NCI-H1694 (cell line): ENCODE results near the gene IL17B.

Experiments used
- DNase-seq: peaks from one replicate; lab custom pipeline; 2025; lab: John Stamatoyannopoulos, UW

IL17B gene

GRCh38 chr5:149414405-149415065 lies 35.4 kb upstream of the IL17B start:
- no peak for DNase-seq

DNA sequence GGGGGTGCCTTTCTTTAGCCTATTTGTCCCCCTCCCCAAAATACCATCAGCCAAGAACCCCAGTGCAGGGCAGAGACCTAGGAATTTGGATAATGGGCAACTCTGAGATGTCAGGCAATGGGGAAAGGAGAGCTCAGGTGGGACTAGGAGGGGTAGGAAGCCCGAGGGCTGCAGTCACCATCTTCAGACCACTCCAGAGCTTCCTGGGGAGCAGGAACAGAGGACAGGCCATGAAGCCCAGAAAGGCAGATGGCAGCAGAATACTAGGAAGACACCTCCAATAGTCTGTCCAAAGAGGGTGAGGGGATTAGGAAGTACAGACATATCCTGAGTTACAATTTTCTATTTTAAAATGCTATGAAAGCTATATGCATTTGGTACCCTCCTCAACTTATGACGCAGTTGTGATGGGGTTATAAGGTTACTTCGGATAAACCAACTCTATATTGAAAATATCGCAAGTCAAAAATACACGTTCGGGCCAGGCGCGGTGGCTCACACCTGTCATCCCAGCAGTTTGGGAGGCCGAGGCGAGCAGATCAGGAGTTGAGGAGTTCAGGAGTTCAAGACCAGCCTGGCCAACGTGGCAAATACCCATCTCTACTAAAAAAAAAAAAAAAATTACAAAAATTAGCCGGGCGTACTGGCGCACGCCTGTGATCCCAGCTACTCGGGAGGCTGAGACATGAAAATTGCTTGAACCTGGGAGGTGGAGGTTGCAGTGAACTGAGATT lies 34.6 kb upstream of the IL17B start:
- DNase-seq: no peak

- no peak for DNase-seq
Observed at GRCh38 chr5:149412783-149413476, 33.8 kb upstream of the IL17B start.

DNA sequence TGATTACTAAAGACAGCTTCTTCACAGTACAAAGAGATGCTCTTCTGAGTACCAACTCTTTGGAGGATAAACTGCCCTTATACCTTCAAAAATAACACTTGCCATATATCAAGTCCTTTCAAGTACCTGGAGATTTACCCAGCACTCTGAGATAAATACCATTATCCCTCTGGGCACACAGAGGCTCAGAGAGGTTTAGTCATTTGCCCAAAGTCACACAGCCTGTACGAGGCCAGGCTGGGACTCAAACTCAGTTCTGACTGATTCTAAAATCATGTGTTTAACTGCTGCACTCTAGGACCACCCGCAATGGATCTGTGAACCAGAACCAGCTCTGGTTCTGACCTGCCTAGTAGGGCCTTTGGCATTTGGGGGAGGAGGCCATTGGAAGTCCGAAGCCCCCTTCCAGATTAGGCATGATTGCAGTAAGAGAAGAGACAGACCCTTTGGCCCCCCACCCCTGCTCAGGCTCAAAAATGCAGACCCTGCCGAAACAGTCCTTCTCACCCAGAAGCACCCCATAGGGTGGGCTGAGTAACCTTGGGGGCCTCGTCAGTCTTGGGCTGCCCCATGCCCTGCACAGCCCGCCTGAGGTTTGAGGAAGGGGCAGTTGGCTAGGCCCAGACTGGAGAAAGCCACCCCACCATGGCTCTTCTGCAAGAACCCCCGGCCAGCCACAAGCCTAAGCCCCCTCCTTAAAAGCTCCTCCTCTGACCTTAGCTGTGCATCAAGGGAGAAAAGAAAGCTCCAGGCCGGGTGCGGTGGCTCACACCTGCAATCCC lies 32.8 kb upstream of the IL17B start:
- DNase-seq: no peak

- no peak for DNase-seq
Observed at GRCh38 chr5:149410721-149411432, 31.8 kb upstream of the IL17B start.

DNA sequence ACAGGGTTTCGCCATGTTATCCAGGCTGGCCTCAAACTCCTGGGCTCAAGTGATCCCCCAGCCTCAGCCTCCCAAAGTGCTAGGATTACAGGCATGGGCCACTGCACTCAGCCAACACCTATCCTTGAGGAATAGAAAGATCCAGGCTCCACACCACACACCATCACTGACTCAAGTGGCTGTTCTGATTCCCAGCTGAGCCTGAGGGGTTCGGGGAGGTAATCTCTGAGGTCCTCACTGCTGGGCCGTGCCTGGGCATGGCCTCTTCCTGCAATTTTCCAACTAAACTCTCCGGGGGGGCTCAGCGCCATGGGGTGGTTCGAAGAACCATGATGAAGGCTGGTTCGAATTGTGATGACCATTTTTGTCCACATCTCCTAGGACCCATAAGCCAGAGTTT lies 31.0 kb upstream of the IL17B start:
- no peak for DNase-seq

DNA sequence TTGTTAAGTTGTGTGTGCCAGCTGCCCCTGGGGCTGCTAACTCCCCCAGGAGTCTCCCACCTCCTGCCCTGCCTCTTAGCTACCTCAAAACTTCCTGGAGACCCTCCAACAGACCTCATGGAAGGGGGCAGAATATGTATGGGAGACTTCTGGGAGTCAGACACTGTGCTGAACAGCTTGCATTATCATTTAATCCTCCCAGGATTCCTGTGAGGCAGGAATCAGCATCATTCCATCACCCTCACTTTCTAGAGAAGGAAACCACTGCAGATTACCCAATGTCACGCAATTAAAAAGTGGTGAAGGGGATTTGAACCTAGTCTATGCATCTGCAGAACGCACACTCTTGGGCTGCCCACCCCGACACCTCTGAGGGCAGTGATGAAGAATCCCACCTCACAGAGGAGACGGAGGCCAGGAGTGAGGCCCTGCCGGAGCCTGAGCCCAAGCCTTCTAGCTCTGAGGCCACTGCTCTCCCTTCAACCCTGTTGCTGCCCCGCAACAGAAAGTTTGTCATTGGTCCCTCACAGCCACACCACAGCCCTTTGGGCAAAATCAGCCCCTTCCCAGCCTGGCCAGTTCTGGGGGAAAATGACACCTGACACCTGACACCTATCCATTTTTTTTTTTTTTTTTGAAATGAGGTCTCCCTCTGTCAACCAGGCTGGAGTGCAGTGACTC lies 30.3 kb upstream of the IL17B start:
- no peak for DNase-seq

- no peak for DNase-seq
Observed at GRCh38 chr5:149408252-149409099, 29.4 kb upstream of the IL17B start.

DNA sequence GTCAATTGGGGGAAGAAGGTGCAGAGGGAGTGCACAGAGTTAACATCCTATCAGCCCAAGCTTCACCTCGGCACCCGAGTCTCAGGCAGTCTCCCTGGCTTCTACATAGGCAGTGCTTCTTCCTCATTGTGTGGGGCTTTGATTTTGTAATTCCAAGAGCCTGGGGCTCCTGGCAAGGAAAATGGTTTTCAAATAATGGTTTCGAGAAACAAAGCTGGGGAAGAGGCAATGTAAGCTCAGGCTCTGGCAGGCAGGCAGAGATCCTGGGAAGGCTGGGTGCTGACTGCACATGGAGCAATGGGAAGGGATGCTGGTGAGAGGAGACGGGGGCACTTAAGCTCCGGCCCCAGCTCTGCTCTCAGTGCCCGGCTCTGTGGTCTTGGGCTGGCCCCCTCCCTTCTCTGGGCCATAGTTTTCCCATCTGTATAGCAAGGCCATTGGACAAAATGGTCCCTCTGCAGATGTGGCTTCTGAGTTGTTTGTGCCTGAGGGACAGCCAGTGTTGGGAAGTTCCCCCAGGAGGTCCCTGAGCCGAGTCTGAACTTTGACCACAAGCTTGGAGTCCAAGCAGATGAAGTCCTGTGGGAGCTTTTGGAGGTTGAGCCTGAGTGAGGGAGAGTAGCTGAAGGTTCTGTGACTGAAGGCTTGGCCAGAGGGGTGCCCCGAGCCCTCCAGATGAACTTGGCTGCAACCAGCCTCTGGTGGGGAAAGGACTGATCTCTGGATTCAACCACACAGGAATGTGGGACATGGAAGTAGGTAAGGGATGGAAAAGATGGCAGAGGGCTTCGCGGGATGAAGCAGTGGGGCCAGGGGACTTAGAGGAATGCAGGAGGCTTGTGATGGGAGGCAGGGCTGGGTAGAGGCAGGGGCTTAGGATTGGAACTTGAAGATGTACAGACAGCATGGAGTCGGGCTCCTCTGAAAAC lies 28.5 kb upstream of the IL17B start:
- DNase-seq: no peak

GRCh38 chr5:149406979-149407306 lies 27.9 kb upstream of the IL17B start:
- DNase-seq: no peak

- no peak for DNase-seq
Observed at GRCh38 chr5:149406203-149406978, 27.3 kb upstream of the IL17B start.

DNA sequence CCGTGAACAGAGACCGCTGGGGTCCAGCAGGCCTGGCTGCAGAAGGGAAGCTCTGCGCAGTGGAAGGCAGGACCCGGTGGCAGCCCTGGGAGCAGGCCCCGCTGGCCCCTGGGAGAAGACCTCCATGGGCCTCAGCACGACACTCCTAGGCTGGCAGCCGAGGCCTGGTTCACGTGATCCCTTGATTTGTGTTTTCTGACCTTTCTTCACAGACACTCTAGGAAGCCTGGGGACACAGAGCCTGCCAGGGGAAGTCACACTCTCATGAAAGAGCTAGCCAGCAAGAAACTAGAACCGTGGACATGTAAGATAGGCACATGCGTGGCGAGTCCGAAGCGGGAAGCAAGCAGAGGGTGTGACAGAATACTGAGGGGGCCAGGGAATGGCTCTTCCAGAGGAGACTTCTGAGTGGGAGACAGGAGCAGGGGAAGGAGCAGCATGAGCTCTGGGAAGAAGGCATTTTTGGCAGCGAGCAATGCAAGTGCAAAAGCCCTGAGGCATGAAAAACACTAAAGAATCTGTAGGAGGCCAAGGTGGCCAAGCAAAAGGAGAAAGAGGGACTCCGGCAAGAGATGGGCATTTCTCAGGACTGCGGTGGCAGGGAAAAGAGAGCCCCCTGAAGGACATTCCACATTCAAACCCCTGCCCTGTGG lies 26.6 kb upstream of the IL17B start:
- DNase-seq: no peak

GRCh38 chr5:149404746-149405549 lies 25.9 kb upstream of the IL17B start:
- no peak for DNase-seq

DNA sequence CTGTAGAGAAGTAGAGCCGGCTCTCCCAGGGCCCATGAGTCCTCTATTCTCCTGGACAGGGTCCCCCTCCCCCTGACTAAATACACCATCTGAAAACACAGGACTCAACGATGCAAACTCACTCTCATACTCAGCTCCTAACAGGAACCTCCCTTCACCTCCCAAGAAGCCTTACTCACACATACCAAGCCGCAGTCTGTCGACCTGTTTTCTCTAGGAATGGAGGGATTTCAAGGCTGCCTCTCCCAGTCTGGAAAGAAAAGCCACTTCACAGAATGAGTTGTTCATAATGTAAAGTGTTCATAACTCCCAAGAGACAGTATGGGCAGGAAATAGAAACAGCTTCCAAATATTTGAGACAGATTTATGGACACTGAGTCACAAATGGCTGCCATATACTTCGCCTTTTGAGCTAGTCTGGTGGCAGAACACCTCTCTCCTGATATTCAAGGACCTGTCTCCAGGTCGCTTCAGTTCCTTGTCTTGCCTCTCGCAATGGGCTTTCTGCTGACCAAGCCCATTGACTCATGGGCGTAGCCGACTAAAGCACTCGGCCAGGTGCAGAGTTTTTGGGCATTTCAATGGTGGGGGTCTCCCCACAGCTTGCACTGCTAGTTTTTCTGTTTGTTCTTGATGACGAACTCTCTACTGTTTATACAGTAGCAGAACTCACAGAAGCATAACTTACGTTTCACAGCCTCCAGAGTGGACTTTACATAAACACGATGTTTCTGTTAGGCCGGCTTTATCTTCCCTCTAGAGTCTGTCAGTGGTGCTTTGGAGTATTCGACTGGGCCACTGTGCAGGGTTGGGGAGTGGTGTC lies 25.0 kb upstream of the IL17B start:
- no peak for DNase-seq

- no peak for DNase-seq
Observed at GRCh38 chr5:149402291-149402690, 23.2 kb upstream of the IL17B start.

- no peak for DNase-seq
Observed at GRCh38 chr5:149401051-149401450, 22.0 kb upstream of the IL17B start.
